Activated CD8-positive, alpha-beta memory T cell treated with anti-CD3 and anti-CD28 coated beads for 1 hour (primary cell): Measurements from ENCODE around the gene GBA3.

Experiments
- DNase-seq, 2 donors: peaks; one replicate each; pipeline ENCODE4 v3.0.0-alpha.2; 2020; ENCODE audit warnings: low read depth in 1 of 2; ENCODE audit errors: extremely low read depth in 1 of 2

Gene GBA3

GRCh38 chr4:22695029-22695428 is 2.3 kb downstream of the GBA3 start:
- no peak for DNase-seq

- DNase-seq = no peak
Measured at GRCh38 chr4:22695917-22696316, 3.2 kb downstream of the GBA3 start.

GRCh38 chr4:22703912-22704311 is 11.2 kb downstream of the GBA3 start:
- no peak for DNase-seq

- no peak for DNase-seq
Measured at GRCh38 chr4:22707390-22707789, 14.7 kb downstream of the GBA3 start.

- DNase-seq = no peak
Measured at GRCh38 chr4:22708961-22709360, 16.2 kb downstream of the GBA3 start.

- DNase-seq = no peak
Measured at GRCh38 chr4:22712105-22712504, 19.4 kb downstream of the GBA3 start.

GRCh38 chr4:22712529-22712928 is 19.8 kb downstream of the GBA3 start:
- no peak for DNase-seq

- no peak for DNase-seq
Measured at GRCh38 chr4:22713841-22714240, 21.1 kb downstream of the GBA3 start.

- no peak for DNase-seq
Measured at GRCh38 chr4:22719218-22719617, 26.5 kb downstream of the GBA3 start.

GRCh38 chr4:22720091-22720490 is 27.4 kb downstream of the GBA3 start:
- DNase-seq = no peak

GRCh38 chr4:22721204-22721603 is 28.5 kb downstream of the GBA3 start:
- DNase-seq = no peak

- no peak for DNase-seq
Measured at GRCh38 chr4:22730021-22730420, 37.3 kb downstream of the GBA3 start.

GRCh38 chr4:22733816-22734215 is 41.1 kb downstream of the GBA3 start:
- DNase-seq = no peak

- DNase-seq = no peak
Measured at GRCh38 chr4:22736912-22737311, 44.2 kb downstream of the GBA3 start.

- DNase-seq = no peak
Measured at GRCh38 chr4:22739968-22740367, 47.2 kb downstream of the GBA3 start.

GRCh38 chr4:22741744-22742143 is 49.0 kb downstream of the GBA3 start:
- no peak for DNase-seq

- DNase-seq = no peak
Measured at GRCh38 chr4:22743290-22743689, 50.6 kb downstream of the GBA3 start.

- no peak for DNase-seq
Measured at GRCh38 chr4:22744478-22745062, 51.8 kb downstream of the GBA3 start.

GRCh38 chr4:22745234-22745633 is 52.5 kb downstream of the GBA3 start:
- no peak for DNase-seq

GRCh38 chr4:22754116-22754515 is 61.4 kb downstream of the GBA3 start:
- no peak for DNase-seq

GRCh38 chr4:22762548-22762947 is 69.8 kb downstream of the GBA3 start:
- no peak for DNase-seq

GRCh38 chr4:22764183-22764582 is 71.4 kb downstream of the GBA3 start:
- DNase-seq = no peak

- DNase-seq = no peak
Measured at GRCh38 chr4:22766068-22766467, 73.3 kb downstream of the GBA3 start.
